HG03457 (cell line): ENCODE data around the gene SBF2.

Experiments used
- ATAC-seq: cut with Tn5 transposase; IDR thresholded peaks from one replicate; pipeline ENCODE4 v1.9.1; 2021; ENCODE audit warnings: moderate number of reproducible peaks; ENCODE audit not compliant: unreplicated experiment

The SBF2 gene

GRCh38 chr11:9825895-9826294 lies 468.1 kb downstream of the SBF2 start:
- ATAC-seq, result no peak

GRCh38 chr11:9825315-9825714 lies 468.7 kb downstream of the SBF2 start:
- ATAC-seq, result no peak

GRCh38 chr11:9823887-9824385 lies 470.1 kb downstream of the SBF2 start:
- ATAC-seq, result no peak

GRCh38 chr11:9823439-9823838 lies 470.6 kb downstream of the SBF2 start:
- no peak for ATAC-seq

- no peak for ATAC-seq
Measured at GRCh38 chr11:9821008-9821752, 472.8 kb downstream of the SBF2 start.

GRCh38 chr11:9820260-9820659 lies 473.8 kb downstream of the SBF2 start:
- no peak for ATAC-seq

- no peak for ATAC-seq
Measured at GRCh38 chr11:9817191-9817590, 476.8 kb downstream of the SBF2 start.

GRCh38 chr11:9815486-9816136 lies 478.4 kb downstream of the SBF2 start:
- no peak for ATAC-seq

GRCh38 chr11:9814108-9814507 lies 479.9 kb downstream of the SBF2 start:
- no peak for ATAC-seq

- no peak for ATAC-seq
Measured at GRCh38 chr11:9808943-9809342, 485.1 kb downstream of the SBF2 start.

GRCh38 chr11:9806946-9807687 lies 486.9 kb downstream of the SBF2 start:
- no peak for ATAC-seq

- no peak for ATAC-seq
Measured at GRCh38 chr11:9804419-9804902, 489.6 kb downstream of the SBF2 start.

- no peak for ATAC-seq
Measured at GRCh38 chr11:9803685-9804418, 490.2 kb downstream of the SBF2 start.

GRCh38 chr11:9802291-9802861 lies 491.6 kb downstream of the SBF2 start:
- ATAC-seq, result no peak

GRCh38 chr11:9799886-9800285 lies 494.1 kb downstream of the SBF2 start:
- no peak for ATAC-seq

- no peak for ATAC-seq
Measured at GRCh38 chr11:9797300-9797699, 496.7 kb downstream of the SBF2 start.

- ATAC-seq, result no peak
Measured at GRCh38 chr11:9796854-9797253, 497.2 kb downstream of the SBF2 start.

- no peak for ATAC-seq
Measured at GRCh38 chr11:9796266-9796665, 497.8 kb downstream of the SBF2 start.

GRCh38 chr11:9790703-9791102 lies 503.3 kb downstream of the SBF2 start:
- ATAC-seq, result no peak

- no peak for ATAC-seq
Measured at GRCh38 chr11:9789910-9790309, 504.1 kb downstream of the SBF2 start.
